PC-9 (cell line): ENCODE measurements around the gene FAM174C. TPM values are rescaled to one million over a fixed set of nuclear protein-coding genes. Genes with fewer than 3 reads are reported as not detected.

Source experiments
- BruUV-seq: library from RNA; stranded (reverse); fragments of 400-500 nt; replicated peaks from 2 replicates; lab custom pipeline; 2021; lab: Mats Ljungman, UMichigan
- CTCF ChIA-PET: fragments of 300-600 bp; sonication (Branson Sonifier 250); formaldehyde crosslinking; loops from one replicate; lab custom pipeline; 2022; ENCODE audit warnings: antibody characterized with exemption; lab: Charles Lee
- POLR2A ChIA-PET: fragments of 300-600 bp; sonication (Branson Sonifier 250); formaldehyde crosslinking; loops from one replicate; lab custom pipeline; 2022; ENCODE audit warnings: antibody characterized with exemption; ENCODE audit not compliant: unreplicated experiment; lab: Charles Lee
- DNase-seq, 2 experiments: peaks; one replicate each; pipeline versions ENCODE4 v3.0.0 to v3.0.0-alpha.2; 2015 to 2022; ENCODE audit warnings: mixed read lengths in 1 of 2
- H2AFZ ChIP-seq: fragments of 200-600 bp; sonication (generic); 2 replicates; pipeline ENCODE4 v1.8.1; 2017; ENCODE audit warnings: antibody characterized with exemption
- H3F3A ChIP-seq: fragments of 200-600 bp; sonication (generic); 2 replicates; pipeline ENCODE4 v1.8.1; 2017; ENCODE audit warnings: antibody characterized with exemption, mild to moderate bottlenecking, low read depth; ENCODE audit not compliant: insufficient read depth
- H3K27ac ChIP-seq: fragments of 200-600 bp; sonication (generic); 2 replicates; pipeline ENCODE4 v1.6.1; 2016; ENCODE audit warnings: mixed run types
- H3K27me3 ChIP-seq: fragments of 200-600 bp; sonication (generic); 2 replicates; pipeline ENCODE4 v1.6.1; 2016; ENCODE audit warnings: low read depth, mixed run types; ENCODE audit not compliant: insufficient read depth
- H3K36me3 ChIP-seq: fragments of 200-600 bp; sonication (generic); 2 replicates; pipeline ENCODE4 v1.6.1; 2016; ENCODE audit warnings: low read depth, mixed run types
- H3K4me1 ChIP-seq: fragments of 200-600 bp; sonication (generic); replicated peaks from 2 replicates; pipeline ENCODE4 v1.6.1; 2016; ENCODE audit warnings: mixed run types; ENCODE audit not compliant: insufficient read depth
- H3K4me2 ChIP-seq: fragments of 200-600 bp; sonication (generic); 2 replicates; pipeline ENCODE4 v1.6.1; 2017; ENCODE audit warnings: mixed run types
- H3K4me3 ChIP-seq: fragments of 200-600 bp; sonication (generic); 2 replicates; pipeline ENCODE4 v1.6.1; 2016; ENCODE audit warnings: mixed run types
- H3K79me2 ChIP-seq: fragments of 200-600 bp; sonication (generic); 2 replicates; pipeline ENCODE4 v1.6.1; 2017; ENCODE audit warnings: low read depth, mixed run types
- H3K9me2 ChIP-seq: fragments of 200-600 bp; sonication (generic); 2 replicates; pipeline ENCODE4 v1.8.1; 2017; ENCODE audit warnings: mild to moderate bottlenecking; ENCODE audit not compliant: insufficient read depth
- H3K9me3 ChIP-seq: fragments of 200-600 bp; sonication (generic); 2 replicates; pipeline ENCODE4 v1.8.1; 2016; ENCODE audit warnings: low read depth; ENCODE audit not compliant: insufficient read depth
- H4K20me1 ChIP-seq: fragments of 200-600 bp; sonication (generic); 2 replicates; pipeline ENCODE4 v1.8.1; 2017; ENCODE audit not compliant: insufficient read depth
- EZH2 ChIP-seq: fragments of 200-600 bp; sonication (generic); IDR thresholded peaks from 2 replicates; pipeline ENCODE4 v1.8.0; 2017; ENCODE audit warnings: antibody characterized with exemption, low read depth
- intact Hi-C: fragments of 100-400 bp; cut with micrococcal nuclease; formaldehyde crosslinking; loops from one replicate; pipeline ENCODE4 v1.10.0; 2022; ENCODE audit not compliant: unreplicated experiment
- total RNA-seq: library from RNA; stranded (reverse); gene quantifications from 2 replicates; pipeline ENCODE4 v1.2.3, GENCODE V29; 2021
- TF ChIP-seq, protein P1 (sequence below): fragments of 200-600 bp; sonication (generic); conservative IDR thresholded peaks from 2 replicates; pipeline ENCODE4 v1.6.1; 2017; ENCODE audit warnings: mixed run types, antibody characterized with exemption, mild to moderate bottlenecking, moderate library complexity

The FAM174C gene
- total RNA-seq, 1 experiment from 2014 or later: 51.8 TPM

DNA sequence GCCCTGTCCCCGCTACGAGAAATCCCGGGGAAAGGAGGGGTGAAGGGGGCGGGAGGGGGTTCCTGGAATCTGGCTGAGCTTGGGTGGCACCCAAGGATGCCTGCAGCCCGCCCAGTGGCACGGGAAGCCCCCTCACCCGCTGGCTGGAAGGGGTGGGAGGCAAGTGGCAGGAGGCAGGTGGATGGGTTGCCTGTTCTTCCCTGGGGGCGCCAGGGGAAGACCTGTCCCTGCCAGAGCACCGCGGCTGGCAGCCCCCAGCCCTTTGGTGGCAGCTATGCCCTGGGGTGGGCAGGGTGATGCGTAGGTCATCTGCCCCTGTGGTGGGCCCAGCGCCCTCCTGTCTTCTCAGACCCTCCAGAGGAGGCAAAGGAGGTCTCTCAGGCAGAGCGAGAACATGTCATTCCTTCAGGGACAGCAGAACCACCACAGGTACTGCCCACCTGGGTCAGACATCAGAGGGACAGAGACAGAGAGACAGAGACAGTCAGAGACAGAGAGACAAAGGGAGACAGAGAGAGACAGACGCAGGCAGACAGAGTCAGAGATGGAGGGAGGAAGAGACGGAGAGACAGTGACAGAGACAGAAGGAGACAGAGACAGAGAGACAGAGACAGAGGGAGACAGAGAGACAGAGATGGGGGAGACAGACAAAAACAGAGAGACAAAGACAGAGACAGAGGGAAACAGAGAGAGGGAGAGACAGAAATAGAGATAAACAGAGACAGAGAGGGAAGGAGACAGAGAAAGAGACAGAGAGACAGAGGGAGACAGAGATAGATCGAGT lies 47.1 kb downstream of the FAM174C start:
- ChIA-PET CTCF (no interaction called here), POLR2A (no interaction called here)
- Histone ChIP-seq H3K36me3 (no peaks in the 10 kb centered on the region), H3K9me2 (no peaks in the 10 kb centered on the region), H3K9me3 (no peaks in the 10 kb centered on the region), H3K4me3 (no peak overlapping the region), H3K4me1 (peaks cover 8% of the 10 kb centered on the region), H3F3A (peaks cover 9% of the 10 kb centered on the region; the same call in 1 of the 2 replicates), H4K20me1 (no peaks in the 10 kb centered on the region), H3K27me3 (no peaks in the 10 kb centered on the region), H3K27ac (no peak overlapping the region), H3K4me2 (no peak overlapping the region), H2AFZ (no peak overlapping the region), H3K79me2 (no peaks in the 10 kb centered on the region)
- intact Hi-C loops: no loop called here
- BruUV-seq: no TSS peak
- TF ChIP-seq, protein P1, sequence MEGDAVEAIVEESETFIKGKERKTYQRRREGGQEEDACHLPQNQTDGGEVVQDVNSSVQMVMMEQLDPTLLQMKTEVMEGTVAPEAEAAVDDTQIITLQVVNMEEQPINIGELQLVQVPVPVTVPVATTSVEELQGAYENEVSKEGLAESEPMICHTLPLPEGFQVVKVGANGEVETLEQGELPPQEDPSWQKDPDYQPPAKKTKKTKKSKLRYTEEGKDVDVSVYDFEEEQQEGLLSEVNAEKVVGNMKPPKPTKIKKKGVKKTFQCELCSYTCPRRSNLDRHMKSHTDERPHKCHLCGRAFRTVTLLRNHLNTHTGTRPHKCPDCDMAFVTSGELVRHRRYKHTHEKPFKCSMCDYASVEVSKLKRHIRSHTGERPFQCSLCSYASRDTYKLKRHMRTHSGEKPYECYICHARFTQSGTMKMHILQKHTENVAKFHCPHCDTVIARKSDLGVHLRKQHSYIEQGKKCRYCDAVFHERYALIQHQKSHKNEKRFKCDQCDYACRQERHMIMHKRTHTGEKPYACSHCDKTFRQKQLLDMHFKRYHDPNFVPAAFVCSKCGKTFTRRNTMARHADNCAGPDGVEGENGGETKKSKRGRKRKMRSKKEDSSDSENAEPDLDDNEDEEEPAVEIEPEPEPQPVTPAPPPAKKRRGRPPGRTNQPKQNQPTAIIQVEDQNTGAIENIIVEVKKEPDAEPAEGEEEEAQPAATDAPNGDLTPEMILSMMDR: no peak
- TF ChIP-seq EZH2: no peak
- no peak for DNase-seq

GRCh38 chr19:1324249-1324805 lies 49.0 kb downstream of the FAM174C start:
- no peak for DNase-seq
- Histone ChIP-seq H3K9me3 (no peaks in the 10 kb centered on the region), H2AFZ (peak overlapping the region; percentile 72), H3K9me2 (no peaks in the 10 kb centered on the region), H4K20me1 (no peaks in the 10 kb centered on the region), H3K36me3 (no peaks in the 10 kb centered on the region), H3K79me2 (no peaks in the 10 kb centered on the region), H3K27me3 (no peaks in the 10 kb centered on the region), H3K4me1 (peaks cover 8% of the 10 kb centered on the region), H3K27ac (no peak overlapping the region), H3K4me3 (peak overlapping the region; percentile 54), H3K4me2 (peak overlapping the region; percentile 81), H3F3A (peaks cover 9% of the 10 kb centered on the region; the same call in 1 of the 2 replicates)
- no TSS peak for BruUV-seq
- intact Hi-C loops: no loop called here
- TF ChIP-seq EZH2: no peak
- TF ChIP-seq, protein P1: no peak
- CTCF ChIA-PET: no interaction called here
- POLR2A ChIA-PET: interaction anchor here (0.7 kb wide), 1 partner anchor 166 kb away, joined by 3 read pairs; no protein-coding TSS in a partner anchor

DNA sequence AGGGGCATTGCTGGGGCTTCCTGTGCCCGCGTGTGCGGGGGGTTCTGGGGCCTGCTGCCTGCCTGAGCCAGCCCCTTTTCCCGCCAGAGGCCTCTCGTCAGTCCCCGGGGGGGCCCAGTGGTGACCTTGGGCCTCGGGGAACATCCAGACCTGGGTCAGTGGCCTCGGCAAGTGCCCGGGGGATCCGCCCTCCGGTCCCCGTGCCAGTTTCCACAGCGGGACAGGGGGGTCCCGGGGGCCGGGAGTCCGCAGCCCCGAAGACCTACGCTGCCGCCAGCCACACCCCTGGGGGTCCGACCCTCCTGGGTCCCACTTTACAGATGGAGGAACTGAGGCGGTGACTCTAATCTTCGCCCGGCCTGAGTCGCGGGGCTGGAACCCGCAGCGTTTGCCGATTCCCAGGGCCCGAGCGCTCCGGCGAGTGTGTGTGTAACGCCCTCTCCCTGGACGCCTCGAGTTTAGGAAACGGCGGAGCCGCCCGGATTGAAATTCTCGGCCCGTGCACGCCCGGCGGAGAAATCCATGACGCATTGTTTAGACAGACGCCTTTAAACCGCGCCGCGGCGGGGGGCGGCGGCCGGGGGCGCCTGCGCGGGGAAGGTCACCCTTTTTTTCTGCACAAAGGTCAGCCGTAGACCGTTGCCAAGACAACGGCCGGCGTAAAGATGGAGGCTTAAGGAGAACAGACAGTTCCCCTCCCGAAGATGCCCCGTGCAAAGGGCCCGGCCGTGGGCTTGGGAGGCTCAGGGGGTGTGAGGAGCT lies 49.7 kb downstream of the FAM174C start:
- H3K79me2 ChIP-seq: no peaks in the 10 kb centered on the region
- H3K4me3 ChIP-seq: peak overlapping the region; percentile 54
- intact Hi-C loops: no loop called here
- no peaks in the 10 kb centered on the region for H3K9me2 ChIP-seq
- TSS peak; percentile 67 for BruUV-seq
- peaks cover 8% of the 10 kb centered on the region for H3K4me1 ChIP-seq
- H4K20me1 ChIP-seq: no peaks in the 10 kb centered on the region
- H3K4me2 ChIP-seq: peak overlapping the region; percentile 81
- H3K9me3 ChIP-seq: no peaks in the 10 kb centered on the region
- H3F3A ChIP-seq: peaks cover 8% of the 10 kb centered on the region; the same call in 1 of the 2 replicates
- CTCF ChIA-PET: no interaction called here
- POLR2A ChIA-PET: no interaction called here
- H2AFZ ChIP-seq: peak overlapping the region; percentile 72
- TF ChIP-seq, protein P1: no peak
- TF ChIP-seq EZH2: no peak
- H3K27me3 ChIP-seq: no peaks in the 10 kb centered on the region
- H3K27ac ChIP-seq: no peak overlapping the region
- peak; percentile 39 to 57 for DNase-seq
- no peaks in the 10 kb centered on the region for H3K36me3 ChIP-seq
